GM18517 (cell line): ENCODE measurements around the gene ZNF837.
"Not testable (repeated sequence)": the region's sequence is repeated elsewhere in the genome, so short reads cannot be mapped to it uniquely, and the experiment has no call there.

Source experiments
- ATAC-seq: cut with Tn5 transposase; IDR thresholded peaks from one replicate; pipeline ENCODE4 v1.9.1; 2021; ENCODE audit warnings: mild to moderate bottlenecking, moderate library complexity; ENCODE audit not compliant: unreplicated experiment

The ZNF837 gene

DNA sequence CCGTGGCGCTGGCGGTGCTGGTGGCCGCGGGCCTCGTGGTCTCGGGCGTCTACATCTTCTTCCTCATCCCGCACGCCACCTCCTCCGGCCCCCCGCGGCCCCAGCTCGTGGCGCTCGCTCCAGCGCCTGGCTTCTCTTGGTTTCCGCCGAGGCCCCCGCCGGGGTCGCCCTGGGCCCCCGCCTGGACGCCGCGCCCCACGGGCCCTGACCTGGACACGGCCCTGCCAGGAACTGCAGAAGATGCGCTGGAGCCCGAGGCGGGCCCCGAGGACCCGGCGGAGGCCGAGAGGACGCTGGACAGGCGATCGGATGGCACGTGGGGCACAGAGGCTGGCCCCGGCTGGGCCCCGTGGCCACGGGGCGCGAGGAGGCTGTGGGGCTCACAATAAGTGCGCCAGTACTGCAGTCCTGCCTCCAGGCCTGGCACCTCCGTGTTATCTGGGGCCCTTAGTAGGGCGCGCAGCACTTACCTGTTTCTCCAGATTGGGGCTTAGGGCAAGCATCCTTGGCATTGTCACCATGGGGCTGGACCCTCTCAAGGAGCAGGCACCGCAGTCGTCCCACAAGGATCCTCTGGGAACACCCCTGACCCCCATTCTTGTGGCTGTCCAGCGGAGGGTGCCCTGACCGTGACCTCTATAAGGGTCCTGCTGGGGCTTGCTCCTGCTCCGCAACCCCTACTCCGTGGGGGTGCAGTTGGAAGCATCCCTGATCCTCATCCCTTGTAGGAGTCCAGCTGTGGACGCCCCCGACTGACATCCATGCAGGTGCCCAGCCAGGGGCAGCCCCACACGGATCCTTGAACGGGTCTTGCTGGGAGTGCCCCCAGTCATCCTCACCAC lies 16.1 kb upstream of the ZNF837 start:
- no peak for ATAC-seq

DNA sequence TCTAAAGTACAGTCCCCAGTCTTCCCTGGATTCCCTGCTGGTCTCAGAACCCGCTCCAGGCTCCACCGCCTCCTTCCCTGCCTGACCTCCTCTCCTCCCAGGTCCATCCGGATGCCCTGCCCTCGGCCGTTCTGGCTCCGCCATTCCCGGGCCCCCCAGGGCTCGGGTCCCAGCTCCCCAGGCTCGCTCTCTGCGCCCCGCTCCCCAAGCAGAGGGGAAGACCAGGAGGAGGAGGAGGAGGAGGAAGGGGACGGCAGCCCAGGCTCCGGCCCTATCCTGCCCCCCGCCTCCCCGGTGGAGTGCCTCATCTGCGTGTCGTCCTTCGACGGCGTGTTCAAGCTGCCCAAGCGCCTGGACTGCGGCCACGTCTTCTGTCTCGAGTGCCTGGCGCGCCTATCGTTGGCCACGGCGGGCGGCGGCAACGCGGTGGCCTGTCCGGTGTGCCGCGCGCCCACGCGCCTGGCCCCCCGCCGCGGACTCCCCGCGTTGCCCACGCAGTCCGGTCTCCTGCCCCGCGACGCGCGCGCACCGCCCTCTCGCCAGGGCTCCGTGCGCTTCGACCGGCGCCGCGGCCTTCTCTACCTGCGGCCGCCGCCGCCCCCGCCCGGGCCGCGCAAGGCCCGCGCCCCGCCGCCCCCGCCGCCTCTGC lies 15.3 kb upstream of the ZNF837 start:
- ATAC-seq, result no peak

DNA sequence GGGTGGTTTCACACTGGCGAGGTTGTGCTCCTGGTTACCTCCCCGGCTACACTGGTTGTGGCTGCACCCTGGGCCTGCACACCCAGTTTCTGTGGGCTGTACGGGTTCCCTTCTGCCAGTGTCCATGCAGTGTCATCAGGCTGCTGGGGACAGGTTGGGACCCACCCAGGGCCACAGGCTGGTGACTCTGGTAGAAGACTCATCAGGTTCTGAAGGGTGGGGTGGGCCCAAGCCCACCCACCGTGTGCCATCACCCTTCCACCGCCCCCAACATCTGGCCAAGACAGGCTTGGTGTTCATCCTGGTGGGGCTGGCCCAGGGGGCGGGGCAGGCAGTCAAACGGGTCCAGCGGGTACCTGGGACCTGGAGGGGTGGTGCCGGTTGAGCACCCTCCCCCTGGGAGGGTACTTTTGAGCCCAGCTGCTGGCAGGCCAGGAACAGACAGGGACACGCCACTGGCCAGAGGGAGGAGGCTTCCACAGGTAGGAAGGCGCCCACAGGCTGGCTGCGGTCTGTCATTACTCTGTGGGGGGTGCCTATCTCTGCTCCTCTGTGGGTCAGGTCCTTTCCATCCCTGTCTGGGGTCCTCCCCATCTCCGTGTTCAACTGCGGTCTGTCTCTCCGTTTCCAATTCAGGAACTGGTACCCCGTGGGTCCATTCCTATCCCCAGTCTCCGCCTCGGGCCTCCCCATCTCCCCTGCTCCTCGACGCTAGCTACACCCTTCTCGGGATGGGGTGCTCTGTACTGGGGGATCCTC lies 14.6 kb upstream of the ZNF837 start, which contains the start of gene RNF225:
Gene RNF225 (plus strand): TSS at position 437 of the 759 bp plus-strand sequence. CDS start 434 bp downstream, outside the sequence.
- ATAC-seq, result no peak

DNA sequence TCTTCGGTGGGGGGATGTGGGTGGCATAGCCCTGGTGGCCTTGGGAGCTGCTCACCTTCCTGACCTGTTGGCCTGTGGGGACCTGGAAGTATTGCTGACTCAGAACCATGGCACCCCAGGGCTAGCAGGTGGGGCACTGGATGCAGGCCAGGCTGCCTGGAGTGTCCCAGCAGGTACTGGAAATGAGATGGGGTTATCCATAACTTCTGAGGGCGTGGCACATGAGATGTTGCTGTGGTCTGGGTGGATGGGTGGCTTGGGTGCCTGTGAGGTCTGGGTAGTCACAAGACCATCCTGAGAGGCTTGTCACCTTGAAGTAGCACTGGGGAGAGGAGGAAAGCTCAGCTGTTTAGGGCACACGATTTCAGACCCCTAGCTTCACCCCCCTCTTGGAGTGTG lies 14.0 kb upstream of the ZNF837 start:
- ATAC-seq, result no peak

DNA sequence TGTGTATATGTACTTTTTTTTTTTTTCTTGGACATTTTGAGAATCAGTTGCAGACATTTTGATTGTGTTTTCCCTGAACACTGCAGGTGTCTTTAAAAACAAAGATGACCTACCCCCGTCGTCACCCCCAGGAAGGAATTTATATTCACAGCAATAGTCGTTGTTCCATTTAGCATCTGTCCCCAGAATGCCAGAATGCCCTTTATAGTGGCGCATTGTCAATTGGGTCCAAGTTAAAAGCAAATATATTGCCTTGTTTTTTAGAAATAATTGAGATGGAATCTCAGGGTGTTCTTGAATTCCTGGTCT lies 12.8 kb upstream of the ZNF837 start:
- ATAC-seq, result no peak

DNA sequence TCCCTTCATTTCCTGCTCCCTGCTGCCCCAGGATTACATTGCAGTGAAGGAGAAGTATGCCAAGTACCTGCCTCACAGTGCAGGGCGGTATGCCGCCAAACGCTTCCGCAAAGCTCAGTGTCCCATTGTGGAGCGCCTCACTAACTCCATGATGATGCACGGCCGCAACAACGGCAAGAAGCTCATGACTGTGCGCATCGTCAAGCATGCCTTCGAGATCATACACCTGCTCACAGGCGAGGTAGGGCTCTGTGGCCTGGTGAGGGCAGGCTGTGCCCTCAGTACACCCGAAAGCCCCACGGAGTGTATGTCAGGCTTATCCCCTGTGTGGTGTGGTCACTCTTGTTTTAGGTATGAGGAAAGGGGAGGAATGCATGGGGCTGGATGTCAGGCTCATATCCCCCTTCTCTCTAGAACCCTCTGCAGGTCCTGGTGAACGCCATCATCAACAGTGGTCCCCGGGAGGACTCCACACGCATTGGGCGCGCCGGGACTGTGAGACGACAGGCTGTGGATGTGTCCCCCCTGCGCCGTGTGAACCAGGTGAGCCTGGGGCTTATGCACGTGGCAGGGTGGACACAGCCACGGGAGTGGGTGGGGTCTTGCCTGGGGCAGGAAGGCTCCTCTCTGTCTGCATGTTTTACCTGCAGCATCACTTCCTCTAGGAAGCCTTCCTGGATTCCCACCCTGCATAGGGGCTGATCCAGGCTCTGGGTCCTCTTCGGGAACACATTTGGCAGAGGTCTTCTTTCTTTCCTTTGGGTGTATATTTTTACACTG lies 12.3 kb upstream of the ZNF837 start:
- ATAC-seq, result no peak

DNA sequence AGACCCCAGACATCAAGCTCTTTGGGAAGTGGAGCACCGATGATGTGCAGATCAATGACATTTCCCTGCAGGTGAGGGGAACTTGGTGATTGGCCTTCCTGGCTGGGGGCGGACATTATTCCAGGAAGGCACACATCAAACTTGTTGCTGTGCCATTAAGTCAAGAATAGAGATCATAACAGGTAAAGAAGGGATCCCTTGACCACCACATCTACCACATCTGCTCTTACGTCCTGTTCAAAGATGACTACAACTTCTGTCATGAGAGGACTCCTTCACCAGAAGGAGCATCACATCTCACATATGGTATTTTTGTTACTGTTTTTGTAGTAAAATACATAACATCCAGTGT lies 7.3 kb upstream of the ZNF837 start:
- ATAC-seq, result no peak

DNA sequence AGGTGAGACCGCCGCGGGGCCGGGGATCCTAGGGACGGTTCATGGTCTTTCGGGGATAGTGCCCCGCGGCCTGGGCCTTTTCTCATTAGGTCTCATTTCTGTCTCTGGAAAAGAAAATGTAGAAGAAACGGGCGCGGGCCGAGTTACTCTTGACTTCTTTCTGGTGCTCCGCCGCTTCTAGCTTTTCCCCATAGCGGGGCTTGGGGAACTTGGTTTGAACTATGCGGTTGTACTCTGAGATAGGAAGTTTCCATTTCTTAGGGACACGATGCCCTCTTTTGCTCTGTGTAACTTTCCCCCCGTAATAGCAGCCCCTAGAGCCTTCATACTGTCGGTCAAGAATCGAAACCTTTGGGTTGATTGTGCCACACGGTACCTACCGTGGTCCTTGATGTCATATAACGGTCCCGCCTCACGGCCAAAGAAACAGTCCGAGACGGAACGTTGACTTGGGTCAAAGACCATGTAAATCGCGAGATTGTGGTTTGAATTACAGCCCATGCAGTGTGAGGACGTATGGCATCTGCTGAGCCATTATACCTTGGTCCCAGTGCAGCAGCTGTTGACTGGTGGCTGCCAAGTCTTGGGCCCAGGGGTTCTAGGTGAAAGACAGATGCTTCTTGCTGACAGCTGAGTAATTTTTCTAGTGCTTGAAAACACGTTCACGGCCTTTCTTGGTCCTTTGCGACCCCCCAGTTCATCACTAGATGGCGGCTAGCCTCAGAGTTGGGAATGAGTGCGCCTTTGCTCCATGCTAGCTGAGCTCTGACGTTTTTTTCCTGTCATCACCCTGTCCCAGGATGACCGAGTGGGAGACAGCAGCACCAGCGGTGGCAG lies 6.7 kb upstream of the ZNF837 start:
- ATAC-seq, result no peak

DNA sequence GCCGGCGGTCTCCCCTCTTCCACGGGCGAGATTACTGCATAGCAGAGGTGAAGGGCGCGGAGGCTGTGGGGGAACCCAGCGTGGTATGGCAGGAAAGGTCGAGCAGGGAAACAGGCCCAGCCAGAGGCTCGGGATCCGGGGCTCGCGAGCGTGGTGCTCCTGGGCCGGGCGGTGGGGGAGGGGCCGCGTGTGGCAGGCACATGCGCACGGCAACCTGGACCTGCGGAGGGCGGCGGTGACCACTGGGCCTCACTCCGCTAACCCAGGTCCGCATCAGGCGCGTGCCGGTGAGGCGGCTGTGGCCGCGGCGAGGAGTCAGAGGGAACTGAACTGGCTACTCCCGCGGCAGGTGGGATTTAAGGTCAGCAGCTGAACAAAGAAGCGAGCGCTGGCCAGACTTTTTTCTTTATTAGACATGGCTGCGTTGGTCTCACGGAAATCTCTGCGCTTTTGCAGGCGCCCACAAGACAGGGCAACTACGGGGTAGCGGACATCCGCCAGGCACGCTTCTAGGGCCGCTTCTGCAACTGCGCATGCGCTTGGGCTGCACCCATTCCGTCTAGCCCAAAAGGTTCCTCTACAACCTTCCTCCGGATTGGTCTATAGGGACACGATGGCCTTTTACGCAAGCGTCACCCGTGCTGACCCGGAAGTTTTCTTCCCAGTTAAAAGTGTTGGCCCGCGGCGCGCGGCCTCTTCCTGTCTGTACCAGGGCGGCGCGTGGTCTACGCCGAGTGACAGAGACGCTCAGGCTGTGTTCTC lies 5.9 kb upstream of the ZNF837 start, which contains the start of gene RPS5:
Gene RPS5 (plus strand): TSS at position 694 of the 762 bp plus-strand sequence. CDS start 869 bp downstream, outside the sequence.
- peak; percentile 74 for ATAC-seq

DNA sequence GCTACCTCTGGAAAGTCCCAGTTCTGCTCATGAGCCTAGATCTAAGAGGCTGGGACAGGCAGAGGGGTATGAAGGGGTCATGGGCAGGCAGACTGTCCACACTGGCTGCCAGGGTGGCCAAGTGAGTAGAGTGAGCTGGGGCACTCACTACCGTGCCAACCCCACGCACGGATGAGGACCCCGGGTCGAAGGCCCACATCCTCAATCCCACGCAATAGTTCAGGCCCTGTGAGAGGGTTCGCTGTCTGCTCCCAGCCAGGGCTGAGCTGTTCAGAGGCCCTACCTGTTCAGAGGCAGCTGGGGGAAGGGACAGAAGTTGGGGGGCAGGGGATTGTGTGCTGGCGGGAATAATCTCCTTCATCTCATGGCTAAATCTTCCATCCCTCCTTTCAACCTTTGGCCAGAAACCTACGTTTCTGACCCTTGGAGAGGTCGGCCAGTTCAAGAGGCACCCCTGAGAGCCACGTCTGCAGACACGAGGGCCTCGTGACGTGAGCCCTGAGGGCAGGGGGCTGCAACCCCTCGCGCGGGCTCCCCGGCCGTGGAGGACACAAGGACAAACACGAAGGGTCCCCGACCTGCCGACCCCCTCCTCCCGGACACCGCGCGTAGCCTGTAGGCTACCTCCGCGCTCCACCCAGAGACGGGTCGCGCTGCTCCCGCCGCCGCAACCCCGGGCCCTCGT lies 5.2 kb upstream of the ZNF837 start:
- no peak for ATAC-seq

DNA sequence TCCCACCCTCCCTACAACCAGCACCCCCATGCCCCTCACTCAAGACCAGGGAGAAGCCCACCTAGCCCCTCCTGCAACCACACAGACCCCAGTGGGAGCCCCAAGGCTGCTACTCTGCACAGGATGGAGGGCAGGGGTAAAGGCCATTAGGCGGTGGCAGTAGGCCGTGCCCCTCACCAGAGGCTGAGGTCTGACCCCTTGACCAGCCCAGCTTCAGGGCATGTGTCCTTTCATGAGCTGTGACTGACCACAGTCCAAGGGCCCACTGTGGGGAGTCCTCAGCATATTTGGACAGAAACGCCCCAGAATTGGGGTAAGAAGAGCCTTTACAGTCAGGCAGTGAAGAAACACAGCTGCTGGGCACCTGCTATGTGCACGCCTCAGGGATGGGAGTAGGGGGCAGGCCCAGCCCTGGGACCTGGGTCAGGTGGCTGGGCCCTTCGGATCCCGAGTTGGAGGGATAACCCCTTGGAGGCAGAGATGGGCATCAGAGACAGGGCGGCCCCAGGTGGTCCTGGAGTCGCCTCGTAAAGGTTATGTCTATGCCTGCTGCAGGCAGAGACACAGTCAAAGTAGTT lies 4.6 kb upstream of the ZNF837 start:
- no peak for ATAC-seq

DNA sequence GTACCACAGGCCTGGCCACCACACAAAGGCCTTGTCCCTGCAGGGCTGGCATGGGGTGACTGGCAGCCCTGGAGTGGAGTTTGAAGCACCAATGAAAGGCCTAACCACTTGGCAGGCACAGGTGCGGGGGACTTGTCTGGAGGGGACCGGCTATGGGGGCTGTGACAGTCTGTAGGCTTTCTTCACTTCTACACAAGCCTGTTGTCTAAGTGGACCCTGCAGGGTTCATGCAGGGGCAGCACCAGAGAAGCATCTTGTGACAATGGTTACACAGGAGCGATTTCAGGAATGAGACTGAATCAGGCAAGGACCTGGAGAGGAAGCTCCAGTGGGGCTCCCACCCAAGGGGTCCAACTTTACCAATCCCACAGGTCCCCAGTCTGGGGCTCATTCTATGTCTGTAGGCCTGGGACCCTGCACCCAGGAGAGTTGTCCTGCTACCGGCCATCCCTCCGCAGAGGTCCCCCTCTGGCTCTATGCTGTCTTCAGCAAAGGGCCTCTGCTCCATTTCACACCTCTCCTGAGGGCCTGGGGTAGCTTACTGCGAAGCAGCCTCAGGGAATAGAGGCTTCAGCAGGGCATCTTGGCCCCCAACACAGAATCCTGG lies 2.3 kb upstream of the ZNF837 start:
- ATAC-seq, result no peak

DNA sequence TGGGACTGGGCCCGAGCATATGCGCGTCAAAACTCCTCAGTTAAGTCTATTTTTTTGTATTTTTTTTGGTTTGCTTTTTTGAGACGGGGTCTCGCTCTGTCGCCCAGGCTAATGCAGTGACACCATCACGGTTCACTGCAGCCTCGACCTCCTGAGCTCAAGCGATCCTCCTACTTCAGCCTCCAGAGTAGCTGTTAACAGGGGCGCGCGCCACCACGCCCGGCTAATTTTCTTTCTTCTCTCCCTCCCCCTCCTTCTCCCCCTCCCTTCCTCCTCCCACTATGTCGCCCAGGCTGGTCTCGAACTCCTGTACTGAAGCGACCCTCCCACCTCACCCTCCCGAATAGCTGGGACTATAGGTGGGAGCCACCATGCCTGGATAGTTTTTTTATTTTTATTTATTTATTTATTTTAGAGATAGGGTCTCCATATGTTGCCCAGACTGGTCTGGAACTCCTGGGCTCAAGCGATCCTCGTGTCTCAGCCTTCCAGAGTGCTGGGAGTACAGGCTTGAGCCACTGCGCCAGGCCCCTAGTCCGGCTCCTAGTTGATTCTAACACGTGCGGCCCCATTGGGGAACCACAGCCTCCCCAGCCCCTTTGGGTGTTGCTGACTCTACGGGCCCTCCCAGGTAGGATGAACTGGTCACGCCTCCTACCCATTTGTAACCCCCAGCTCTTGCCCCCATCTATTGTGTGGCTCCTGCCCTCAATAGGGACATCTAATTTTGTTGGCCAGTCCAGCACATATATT lies 806 bp upstream of the ZNF837 start:
- ATAC-seq, result no peak

DNA sequence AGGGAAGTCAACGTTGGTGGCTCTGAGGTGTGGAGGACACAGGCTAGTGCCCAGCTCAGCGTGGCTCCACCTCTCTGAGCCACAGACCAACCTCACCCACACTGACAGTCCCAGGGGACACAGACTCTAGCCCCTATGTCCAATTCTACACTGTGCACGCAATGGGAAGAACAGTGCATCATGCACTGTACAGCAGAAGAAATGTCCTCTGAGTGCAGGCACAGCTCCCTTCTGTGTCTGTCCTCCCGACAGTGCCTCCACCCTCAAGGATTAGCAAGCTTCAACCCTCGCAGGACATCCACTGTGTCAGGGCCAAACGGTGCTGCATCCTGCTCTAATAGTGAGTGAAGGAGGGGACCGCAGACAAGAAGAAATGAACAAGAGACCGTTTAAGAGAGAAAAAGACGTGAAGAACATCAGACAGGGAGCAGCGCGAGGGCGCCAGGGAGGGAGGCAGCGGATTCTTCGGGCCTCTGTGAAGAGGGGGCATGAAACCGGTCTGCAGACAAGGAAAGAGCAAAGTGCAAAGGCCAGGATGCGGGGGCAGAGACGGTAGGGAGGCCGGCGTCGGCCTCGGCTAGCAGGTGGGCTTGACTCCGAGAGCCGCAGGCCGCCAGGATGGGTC lies 681 bp downstream of the ZNF837 start:
- peak; percentile 1 for ATAC-seq

DNA sequence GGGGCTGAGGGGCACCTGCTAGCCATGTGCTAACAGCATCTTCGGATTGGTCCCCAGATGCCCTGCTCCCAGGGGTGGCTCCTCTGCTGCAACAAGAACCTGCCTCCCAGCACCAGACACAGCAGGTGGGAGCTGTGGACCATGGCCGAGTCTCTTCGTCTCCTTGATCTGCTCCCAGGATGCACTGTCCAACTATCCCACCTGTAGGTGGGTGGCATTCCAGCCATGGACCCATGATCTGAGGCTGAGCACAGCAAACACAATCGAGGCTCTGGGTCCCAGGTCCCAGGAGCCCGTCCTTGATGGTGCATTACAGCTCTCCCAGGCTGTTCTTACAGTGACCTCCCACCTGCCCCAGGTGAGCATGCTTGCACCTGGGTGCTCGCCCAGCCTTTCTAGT lies 1.6 kb downstream of the ZNF837 start:
- no peak for ATAC-seq

DNA sequence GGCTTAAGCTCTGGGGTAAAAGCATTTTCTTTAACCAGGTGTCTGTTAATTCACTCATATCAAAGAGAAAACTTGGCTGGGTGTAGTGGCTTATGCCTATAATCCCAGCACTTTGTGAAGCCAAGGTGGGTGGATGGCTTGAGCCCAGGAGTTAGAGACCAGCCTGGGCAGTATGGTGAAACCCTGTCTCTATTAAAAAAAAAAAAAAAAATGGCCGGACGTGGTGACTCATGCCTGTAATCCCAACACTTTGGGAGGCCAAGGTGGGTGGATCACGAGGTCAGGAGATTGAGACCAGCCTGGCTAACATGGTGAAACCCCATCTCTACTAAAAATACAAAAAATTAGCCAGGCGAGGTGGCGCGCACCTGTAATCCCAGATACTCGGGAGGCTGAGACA lies 4.1 kb downstream of the ZNF837 start:
- not testable (repeated sequence) for ATAC-seq

DNA sequence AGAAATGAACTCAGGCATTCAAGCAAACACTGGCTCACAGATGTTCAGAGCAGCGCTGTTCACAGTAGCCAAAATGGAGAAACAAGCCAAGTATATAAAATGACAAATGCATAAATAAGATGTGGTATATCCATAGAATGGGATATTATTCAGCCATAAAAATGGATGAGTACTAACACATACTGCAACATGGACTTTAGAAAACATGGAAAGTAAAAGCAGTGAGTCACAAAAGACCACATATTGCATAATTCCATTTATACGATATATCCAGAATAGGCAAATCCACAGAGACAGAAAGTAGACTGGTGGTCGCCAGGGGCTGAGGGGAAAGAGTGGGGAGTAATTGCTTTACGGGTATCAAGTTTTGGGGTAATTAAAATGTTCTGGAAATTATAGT lies 6.6 kb downstream of the ZNF837 start:
- ATAC-seq, result no peak
